Measurements from ENCODE around the gene JCHAIN. TPM values are rescaled to one million over a fixed set of nuclear protein-coding genes. Genes with fewer than 3 reads are reported as not detected.
A peak's percentile ranks its signal among the peaks of the same experiment; 100 is the strongest.

Gene JCHAIN
- total and polyA plus RNA-seq, 2 of the 13 experiments (the other 11 are each of a cell fraction or from before 2014, with no cell fraction given) = not detected

DNA sequence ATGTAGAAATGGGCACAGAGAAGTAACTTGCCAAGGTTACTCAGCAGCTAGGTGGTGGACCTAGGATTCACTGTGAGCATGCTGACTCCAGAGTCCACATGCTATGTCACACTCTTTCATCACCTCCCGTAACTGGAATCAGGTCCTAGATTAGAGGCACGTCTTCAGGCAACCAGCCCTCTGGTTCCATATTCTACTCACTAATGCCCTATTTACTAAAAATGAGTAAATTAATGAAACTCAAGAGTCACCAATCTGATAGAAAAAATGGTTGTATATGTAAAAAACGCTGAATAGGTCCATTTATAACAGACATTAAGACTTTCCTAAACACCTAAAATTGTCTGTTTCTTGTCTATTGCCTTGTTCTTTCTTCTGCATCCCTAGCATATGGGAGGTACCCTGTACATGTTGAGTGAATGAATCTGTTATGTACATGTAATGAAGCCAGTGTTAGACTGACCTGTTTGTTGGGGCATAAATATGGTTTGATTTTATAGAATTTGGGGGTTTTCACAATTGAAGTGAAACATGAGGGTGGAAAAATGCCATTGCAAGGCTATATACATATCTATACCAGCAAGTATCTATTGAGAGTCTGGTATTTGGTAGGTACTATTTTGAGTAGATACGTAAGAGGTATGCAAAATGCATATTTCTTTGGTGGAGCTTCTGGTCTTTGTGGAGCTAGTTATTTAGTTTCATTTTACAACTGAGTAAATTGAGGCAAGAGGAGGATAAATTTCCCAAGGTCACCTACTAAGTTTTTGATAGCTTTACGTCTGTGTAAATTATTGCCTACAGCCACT is 48.0 kb upstream of the JCHAIN start (continued):
- TF ChIP-seq, protein P1, sequence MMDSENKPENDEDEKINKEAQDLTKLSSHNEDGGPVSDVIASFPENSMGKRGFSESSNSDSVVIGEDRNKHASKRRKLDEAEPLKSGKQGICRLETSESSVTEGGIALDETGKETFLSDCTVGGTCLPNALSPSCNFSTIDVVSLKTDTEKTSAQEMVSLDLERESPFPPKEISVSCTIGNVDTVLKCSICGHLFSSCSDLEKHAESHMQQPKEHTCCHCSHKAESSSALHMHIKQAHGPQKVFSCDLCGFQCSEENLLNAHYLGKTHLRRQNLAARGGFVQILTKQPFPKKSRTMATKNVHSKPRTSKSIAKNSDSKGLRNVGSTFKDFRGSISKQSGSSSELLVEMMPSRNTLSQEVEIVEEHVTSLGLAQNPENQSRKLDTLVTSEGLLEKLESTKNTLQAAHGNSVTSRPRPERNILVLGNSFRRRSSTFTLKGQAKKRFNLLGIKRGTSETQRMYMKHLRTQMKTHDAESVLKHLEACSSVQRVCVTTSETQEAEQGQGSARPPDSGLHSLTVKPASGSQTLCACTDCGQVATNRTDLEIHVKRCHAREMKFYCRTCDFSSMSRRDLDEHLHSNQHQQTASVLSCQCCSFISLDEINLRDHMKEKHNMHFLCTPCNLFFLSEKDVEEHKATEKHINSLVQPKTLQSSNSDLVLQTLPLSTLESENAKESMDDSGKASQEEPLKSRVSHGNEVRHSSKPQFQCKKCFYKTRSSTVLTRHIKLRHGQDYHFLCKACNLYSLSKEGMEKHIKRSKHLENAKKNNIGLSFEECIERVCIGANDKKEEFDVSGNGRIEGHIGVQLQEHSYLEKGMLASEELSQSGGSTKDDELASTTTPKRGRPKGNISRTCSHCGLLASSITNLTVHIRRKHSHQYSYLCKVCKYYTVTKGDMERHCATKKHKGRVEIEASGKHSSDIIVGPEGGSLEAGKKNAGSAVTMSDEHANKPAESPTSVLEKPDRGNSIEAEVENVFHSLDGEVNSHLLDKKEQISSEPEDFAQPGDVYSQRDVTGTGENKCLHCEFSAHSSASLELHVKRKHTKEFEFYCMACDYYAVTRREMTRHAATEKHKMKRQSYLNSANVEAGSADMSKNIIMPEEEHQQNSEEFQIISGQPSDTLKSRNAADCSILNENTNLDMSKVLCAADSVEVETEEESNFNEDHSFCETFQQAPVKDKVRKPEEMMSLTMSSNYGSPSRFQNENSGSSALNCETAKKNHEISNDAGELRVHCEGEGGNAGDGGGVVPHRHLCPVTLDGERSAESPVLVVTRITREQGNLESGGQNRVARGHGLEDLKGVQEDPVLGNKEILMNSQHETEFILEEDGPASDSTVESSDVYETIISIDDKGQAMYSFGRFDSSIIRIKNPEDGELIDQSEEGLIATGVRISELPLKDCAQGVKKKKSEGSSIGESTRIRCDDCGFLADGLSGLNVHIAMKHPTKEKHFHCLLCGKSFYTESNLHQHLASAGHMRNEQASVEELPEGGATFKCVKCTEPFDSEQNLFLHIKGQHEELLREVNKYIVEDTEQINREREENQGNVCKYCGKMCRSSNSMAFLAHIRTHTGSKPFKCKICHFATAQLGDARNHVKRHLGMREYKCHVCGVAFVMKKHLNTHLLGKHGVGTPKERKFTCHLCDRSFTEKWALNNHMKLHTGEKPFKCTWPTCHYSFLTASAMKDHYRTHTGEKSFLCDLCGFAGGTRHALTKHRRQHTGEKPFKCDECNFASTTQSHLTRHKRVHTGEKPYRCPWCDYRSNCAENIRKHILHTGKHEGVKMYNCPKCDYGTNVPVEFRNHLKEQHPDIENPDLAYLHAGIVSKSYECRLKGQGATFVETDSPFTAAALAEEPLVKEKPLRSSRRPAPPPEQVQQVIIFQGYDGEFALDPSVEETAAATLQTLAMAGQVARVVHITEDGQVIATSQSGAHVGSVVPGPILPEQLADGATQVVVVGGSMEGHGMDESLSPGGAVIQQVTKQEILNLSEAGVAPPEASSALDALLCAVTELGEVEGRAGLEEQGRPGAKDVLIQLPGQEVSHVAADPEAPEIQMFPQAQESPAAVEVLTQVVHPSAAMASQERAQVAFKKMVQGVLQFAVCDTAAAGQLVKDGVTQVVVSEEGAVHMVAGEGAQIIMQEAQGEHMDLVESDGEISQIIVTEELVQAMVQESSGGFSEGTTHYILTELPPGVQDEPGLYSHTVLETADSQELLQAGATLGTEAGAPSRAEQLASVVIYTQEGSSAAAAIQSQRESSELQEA (CRISPR knock-in tag; IDR thresholded peaks at IDR 0.05; ENCODE audit: not compliant biosample characterization) = no peak
- TF ChIP-seq ZNF510 (CRISPR knock-in tag; IDR thresholded peaks at IDR 0.05; ENCODE audit: low read depth) = no peak
- no peak for TF ChIP-seq ZNF124 (CRISPR knock-in tag; IDR thresholded peaks at IDR 0.05)
- TF ChIP-seq, protein P2, sequence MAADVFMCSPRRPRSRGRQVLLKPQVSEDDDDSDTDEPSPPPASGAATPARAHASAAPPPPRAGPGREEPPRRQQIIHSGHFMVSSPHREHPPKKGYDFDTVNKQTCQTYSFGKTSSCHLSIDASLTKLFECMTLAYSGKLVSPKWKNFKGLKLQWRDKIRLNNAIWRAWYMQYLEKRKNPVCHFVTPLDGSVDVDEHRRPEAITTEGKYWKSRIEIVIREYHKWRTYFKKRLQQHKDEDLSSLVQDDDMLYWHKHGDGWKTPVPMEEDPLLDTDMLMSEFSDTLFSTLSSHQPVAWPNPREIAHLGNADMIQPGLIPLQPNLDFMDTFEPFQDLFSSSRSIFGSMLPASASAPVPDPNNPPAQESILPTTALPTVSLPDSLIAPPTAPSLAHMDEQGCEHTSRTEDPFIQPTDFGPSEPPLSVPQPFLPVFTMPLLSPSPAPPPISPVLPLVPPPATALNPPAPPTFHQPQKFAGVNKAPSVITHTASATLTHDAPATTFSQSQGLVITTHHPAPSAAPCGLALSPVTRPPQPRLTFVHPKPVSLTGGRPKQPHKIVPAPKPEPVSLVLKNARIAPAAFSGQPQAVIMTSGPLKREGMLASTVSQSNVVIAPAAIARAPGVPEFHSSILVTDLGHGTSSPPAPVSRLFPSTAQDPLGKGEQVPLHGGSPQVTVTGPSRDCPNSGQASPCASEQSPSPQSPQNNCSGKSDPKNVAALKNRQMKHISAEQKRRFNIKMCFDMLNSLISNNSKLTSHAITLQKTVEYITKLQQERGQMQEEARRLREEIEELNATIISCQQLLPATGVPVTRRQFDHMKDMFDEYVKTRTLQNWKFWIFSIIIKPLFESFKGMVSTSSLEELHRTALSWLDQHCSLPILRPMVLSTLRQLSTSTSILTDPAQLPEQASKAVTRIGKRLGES (CRISPR knock-in tag; IDR thresholded peaks at IDR 0.05; ENCODE audit: borderline replicate concordance) = no peak
- TF ChIP-seq HDAC6 (IDR thresholded peaks at IDR 0.05; ENCODE audit: low read depth, low read length) = no peak
- no peak for TF ChIP-seq ZNF160 (CRISPR knock-in tag; IDR thresholded peaks at IDR 0.05)
- TF ChIP-seq ZNF3 (CRISPR knock-in tag; IDR thresholded peaks at IDR 0.05) = no peak
- no peak for TF ChIP-seq REL (CRISPR knock-in tag; conservative IDR thresholded peaks at IDR 0.05)
- TF ChIP-seq ERF (CRISPR knock-in tag; IDR thresholded peaks at IDR 0.05) = no peak
- TF ChIP-seq KMT2B (CRISPR knock-in tag; IDR thresholded peaks at IDR 0.05) = peak; percentile 58; the same call in 1 of the 2 replicates
- no peak for TF ChIP-seq ZSCAN31 (CRISPR knock-in tag; IDR thresholded peaks at IDR 0.05; ENCODE audit: low read depth)
- no peak for TF ChIP-seq ZZZ3 (CRISPR knock-in tag; IDR thresholded peaks at IDR 0.05; ENCODE audit: borderline replicate concordance)
- TF ChIP-seq ZNF383 (CRISPR knock-in tag; IDR thresholded peaks at IDR 0.05; ENCODE audit: borderline replicate concordance) = no peak
- no peak for TF ChIP-seq RFXANK (CRISPR knock-in tag; IDR thresholded peaks at IDR 0.05)
- no peak for TF ChIP-seq ZIK1 (CRISPR knock-in tag; IDR thresholded peaks at IDR 0.05; ENCODE audit: borderline replicate concordance, low read depth)
- TF ChIP-seq ZNF589 (CRISPR knock-in tag; conservative IDR thresholded peaks at IDR 0.05) = no peak
- TF ChIP-seq THYN1 (CRISPR knock-in tag; IDR thresholded peaks at IDR 0.05; ENCODE audit: borderline replicate concordance, low read depth) = no peak
- no peak for TF ChIP-seq AGO2 (optimal IDR thresholded peaks at IDR 0.05; ENCODE audit: low read depth, low read length)
- TF ChIP-seq NAIF1 (CRISPR knock-in tag; IDR thresholded peaks at IDR 0.05; ENCODE audit: borderline replicate concordance) = no peak
